ENCODE measurements around the gene SEC16B. TPM values are rescaled to one million over a fixed set of nuclear protein-coding genes. Genes with fewer than 3 reads are reported as not detected.

The SEC16B gene
- total and polyA plus RNA-seq, 9 of the 15 experiments (the other 6 are each of a cell fraction or from before 2014, with no cell fraction given) = not detected

DNA sequence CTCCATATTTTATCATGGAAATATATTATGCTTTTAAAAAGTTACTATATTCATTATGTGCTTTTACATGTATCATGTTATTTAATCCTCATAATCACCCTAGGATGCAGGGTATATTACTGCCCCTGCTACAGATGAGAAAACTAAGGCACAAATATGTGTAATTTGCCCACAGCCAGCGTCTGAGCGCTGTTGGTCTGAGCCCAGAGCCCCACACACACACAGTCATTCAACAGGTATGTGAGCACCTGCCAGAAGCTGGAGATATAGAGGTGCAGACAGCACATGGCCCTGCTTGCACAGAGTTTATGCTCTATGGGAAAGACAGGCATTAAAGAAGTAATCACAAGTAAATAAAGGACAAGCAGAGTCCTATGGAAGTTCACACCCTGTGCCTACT lies 49.8 kb upstream of the SEC16B start:
- 2% methylated on average over 2 of the region's 2 CpGs for WGBS (ENCODE audit: insufficient coverage, low coverage, missing lambda C conversion rate)
- Histone ChIP-seq H3K27ac (ENCODE audit: extremely low read depth, low read depth, low read length) (no peak overlapping the region), H3K9ac (ENCODE audit: insufficient read depth in 1 of 2, low read depth in 2 of 2, low read length in 2 of 2) (no peak overlapping the region), H3K4me1 (replicated peaks in 1 of 2; ENCODE audit: control insufficient read depth in 2 of 2, insufficient read depth in 2 of 2, low read length in 2 of 2) (no peaks in the 10 kb centered on the region), H2AFZ (ENCODE audit: low read depth, low read length) (no peak overlapping the region), H3K9me3 (replicated peaks; ENCODE audit: control insufficient read depth, insufficient read depth, low read depth, low read length) (no peaks in the 10 kb centered on the region), H3K36me3 (ENCODE audit: control insufficient read depth, insufficient read depth, low read length) (no peaks in the 10 kb centered on the region), H3K4me3 (no peak overlapping the region), H3K27me3 (ENCODE audit: control insufficient read depth in 2 of 2, insufficient read depth in 2 of 2, low read length in 2 of 2) (no peaks in the 10 kb centered on the region), H3K79me2 (ENCODE audit: control insufficient read depth, insufficient read depth, low read length) (no peaks in the 10 kb centered on the region), H3K9me1 (ENCODE audit: control insufficient read depth, insufficient read depth, low read length) (no peaks in the 10 kb centered on the region), H3K4me2 (ENCODE audit: insufficient read depth, low read length) (no peak overlapping the region), H4K20me1 (replicated peaks; ENCODE audit: control insufficient read depth, insufficient read depth, low read length) (no peaks in the 10 kb centered on the region)
- TF ChIP-seq, protein P1, sequence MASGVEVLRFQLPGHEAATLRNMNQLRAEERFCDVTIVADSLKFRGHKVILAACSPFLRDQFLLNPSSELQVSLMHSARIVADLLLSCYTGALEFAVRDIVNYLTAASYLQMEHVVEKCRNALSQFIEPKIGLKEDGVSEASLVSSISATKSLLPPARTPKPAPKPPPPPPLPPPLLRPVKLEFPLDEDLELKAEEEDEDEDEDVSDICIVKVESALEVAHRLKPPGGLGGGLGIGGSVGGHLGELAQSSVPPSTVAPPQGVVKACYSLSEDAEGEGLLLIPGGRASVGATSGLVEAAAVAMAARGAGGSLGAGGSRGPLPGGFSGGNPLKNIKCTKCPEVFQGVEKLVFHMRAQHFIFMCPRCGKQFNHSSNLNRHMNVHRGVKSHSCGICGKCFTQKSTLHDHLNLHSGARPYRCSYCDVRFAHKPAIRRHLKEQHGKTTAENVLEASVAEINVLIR (CRISPR knock-in tag; IDR thresholded peaks at IDR 0.05) = no peak
- TF ChIP-seq, protein P2, sequence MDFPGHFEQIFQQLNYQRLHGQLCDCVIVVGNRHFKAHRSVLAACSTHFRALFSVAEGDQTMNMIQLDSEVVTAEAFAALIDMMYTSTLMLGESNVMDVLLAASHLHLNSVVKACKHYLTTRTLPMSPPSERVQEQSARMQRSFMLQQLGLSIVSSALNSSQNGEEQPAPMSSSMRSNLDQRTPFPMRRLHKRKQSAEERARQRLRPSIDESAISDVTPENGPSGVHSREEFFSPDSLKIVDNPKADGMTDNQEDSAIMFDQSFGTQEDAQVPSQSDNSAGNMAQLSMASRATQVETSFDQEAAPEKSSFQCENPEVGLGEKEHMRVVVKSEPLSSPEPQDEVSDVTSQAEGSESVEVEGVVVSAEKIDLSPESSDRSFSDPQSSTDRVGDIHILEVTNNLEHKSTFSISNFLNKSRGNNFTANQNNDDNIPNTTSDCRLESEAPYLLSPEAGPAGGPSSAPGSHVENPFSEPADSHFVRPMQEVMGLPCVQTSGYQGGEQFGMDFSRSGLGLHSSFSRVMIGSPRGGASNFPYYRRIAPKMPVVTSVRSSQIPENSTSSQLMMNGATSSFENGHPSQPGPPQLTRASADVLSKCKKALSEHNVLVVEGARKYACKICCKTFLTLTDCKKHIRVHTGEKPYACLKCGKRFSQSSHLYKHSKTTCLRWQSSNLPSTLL (IDR thresholded peaks at IDR 0.05) = no peak
- no peak for TF ChIP-seq ZNF212 (CRISPR knock-in tag; IDR thresholded peaks at IDR 0.05)
- in situ Hi-C loops (cut with MboI) = no loop called here
- ATAC-seq (no peak), FAIRE-seq (no peak), DNase-seq (ENCODE audit: extremely low read depth in 1 of 4, low spot score in 3 of 4) (no peak)
- BruUV-seq (replicated peaks) = no TSS peak
- POLR2A ChIA-PET = no interaction called here
- CTCF ChIA-PET (ENCODE audit: low intra/inter-chr PET ratio) = no interaction called here
- intact Hi-C loops (cut with micrococcal nuclease) = no loop called here

Data from K562 (cell line).